GM19395 (cell line): ENCODE measurements around the gene CIP2A.

Source experiments
- ATAC-seq: cut with Tn5 transposase; IDR thresholded peaks from one replicate; pipeline ENCODE4 v1.9.1; 2021; ENCODE audit warnings: mild to moderate bottlenecking, moderate library complexity; ENCODE audit not compliant: unreplicated experiment

Gene CIP2A

GRCh38 chr3:108565506-108565905, 23.7 kb downstream of the CIP2A start:
- ATAC-seq: no peak

GRCh38 chr3:108564564-108564963, 24.7 kb downstream of the CIP2A start:
- ATAC-seq: no peak

- ATAC-seq: no peak
Observed at GRCh38 chr3:108562565-108562964, 26.7 kb downstream of the CIP2A start.

GRCh38 chr3:108555966-108556581, 33.2 kb downstream of the CIP2A start:
- ATAC-seq: no peak

GRCh38 chr3:108554913-108555571, 34.2 kb downstream of the CIP2A start:
- ATAC-seq: no peak

GRCh38 chr3:108554229-108554628, 35.0 kb downstream of the CIP2A start:
- no peak for ATAC-seq

- ATAC-seq: peak; percentile 63
Observed at GRCh38 chr3:108552267-108553159, 36.7 kb downstream of the CIP2A start.

GRCh38 chr3:108548886-108549285, 40.4 kb downstream of the CIP2A start:
- no peak for ATAC-seq

- ATAC-seq: no peak
Observed at GRCh38 chr3:108548304-108548703, 40.9 kb downstream of the CIP2A start.

GRCh38 chr3:108546692-108547091, 42.5 kb downstream of the CIP2A start:
- peak; percentile 64 for ATAC-seq

GRCh38 chr3:108546247-108546646, 43.0 kb downstream of the CIP2A start:
- peak; percentile 53 for ATAC-seq

GRCh38 chr3:108538083-108538482, 51.2 kb downstream of the CIP2A start:
- no peak for ATAC-seq

GRCh38 chr3:108528459-108529252, 60.6 kb downstream of the CIP2A start:
- ATAC-seq: peak; percentile 93

- ATAC-seq: no peak
Observed at GRCh38 chr3:108527817-108528216, 61.4 kb downstream of the CIP2A start.

GRCh38 chr3:108527109-108527508, 62.1 kb downstream of the CIP2A start:
- ATAC-seq: no peak

- ATAC-seq: no peak
Observed at GRCh38 chr3:108525971-108526370, 63.3 kb downstream of the CIP2A start.

- no peak for ATAC-seq
Observed at GRCh38 chr3:108525256-108525655, 64.0 kb downstream of the CIP2A start.

- ATAC-seq: no peak
Observed at GRCh38 chr3:108524537-108524936, 64.7 kb downstream of the CIP2A start.

GRCh38 chr3:108518895-108519294, 70.3 kb downstream of the CIP2A start:
- ATAC-seq: no peak

- ATAC-seq: no peak
Observed at GRCh38 chr3:108516881-108517280, 72.4 kb downstream of the CIP2A start.

GRCh38 chr3:108513961-108514360, 75.3 kb downstream of the CIP2A start:
- ATAC-seq: no peak
